Pancreas (tissue), 10 donors: ENCODE results near the gene RAET1L. TPM values are rescaled to one million over a fixed set of nuclear protein-coding genes. Genes with fewer than 3 reads are reported as not detected.
"Not testable (repeated sequence)": the region's sequence is repeated elsewhere in the genome, so short reads cannot be mapped to it uniquely, and the experiment has no call there.

Experiments
- ATAC-seq, 4 donors: fragments of 200-7000 bp; cut with Tn5 transposase; one replicate each; pipeline versions ENCODE4 v1.8.0 to v1.9.1; 2020; ENCODE audit warnings: mild to moderate bottlenecking in 4 of 4, moderate library complexity in 4 of 4
- DNase-seq, 6 donors: peaks; one replicate each; pipeline ENCODE4 v3.0.0-alpha.2; 2020
- FAIRE-seq: peaks from 2 replicates; lab custom pipeline; 2012; peaks lifted over from hg19 to GRCh38; lab: Jason Lieb, UNC
- H3K27ac ChIP-seq, 4 donors: fragments of 200-600 bp; sonication (generic); 1 replicate in 3 of 4; 2 replicates in 1 of 4; pipeline versions ENCODE4 v1.5.0 to v1.8.0; 2020
- H3K27me3 ChIP-seq, 4 donors: fragments of 200-600 bp; one replicate each; pipeline ENCODE4 v1.8.0; 2021
- H3K36me3 ChIP-seq, 3 donors: fragments of 200-600 bp; sonication (generic) in 1 of 3; one replicate each; pipeline versions ENCODE4 v1.5.0 to v1.8.0; 2020 to 2021
- H3K4me1 ChIP-seq, 3 donors: fragments of 200-600 bp; one replicate each; pipeline ENCODE4 v1.8.0; 2021
- H3K4me3 ChIP-seq, 4 donors: fragments of 200-600 bp; sonication (generic) in 2 of 4; one replicate each; pipeline versions ENCODE4 v1.5.0 to v1.8.0; 2020 to 2021
- H3K9me3 ChIP-seq, 4 donors: fragments of 200-600 bp; one replicate each; pipeline ENCODE4 v1.8.0; 2021
- CTCF ChIP-seq, 4 donors: fragments of 200-600 bp; sonication (generic) in 3 of 4; IDR thresholded peaks; one replicate each; pipeline versions ENCODE4 v1.5.0 to v1.8.0; 2021; ENCODE audit warnings: antibody characterized with exemption in 4 of 4
- WGBS, 2 donors: extraction: QIAGEN DNeasy Blood & Tissue Kit; methylation state at CpG; one replicate each; pipeline ENCODE4 v1.1.7; 2013; 5-methylcytosine and 5-hydroxymethylcytosine counted together
- intact Hi-C, 3 donors: fragments of 100-400 bp; cut with DNase I; formaldehyde crosslinking; loops; one replicate each; pipeline versions ENCODE4 v1.11.1 to v1.14.2; 2022
- polyA plus RNA-seq, 2 donors: library from polyadenylated mRNA; stranded (reverse); fragments of 200-250 nt; gene quantifications; one replicate each; pipeline ENCODE4 v1.2.3, GENCODE V29; 2013
- total RNA-seq, 6 donors: library from RNA; stranded (reverse); fragmentation: NEBNext Ultra II Directional in 4 of 6; extraction: Animal tissue kit (Norgen Biotek cat#: 25700) in 4 of 6; gene quantifications; one replicate each; pipeline versions ENCODE4 v1.2.1 to v1.2.4, GENCODE V29; 2021 to 2023
- donor health status: healthy with polysubstance abuse.
- donor health status: DM: no; HTN: no; CAD: no; lungs with moderate emphysema.
- donor health status: DM: no; HTN: no; CAD: no.
- donor health status: control.
- donor health status: control.
- donor health status: Bipolar disorder and iron deficiency.
- donor health status: DM: yes; HTN: yes; CAD: no.
- donor health status: DM: no; HTN: no; CAD: no.
- donor health status: DM: no; HTN: no; CAD: no.
- donor health status: DM: yes; HTN: yes; CAD: no.

Gene RAET1L
- total and polyA plus RNA-seq, 8 donors = 0.46 to 0.53 TPM; not detected in 6

DNA sequence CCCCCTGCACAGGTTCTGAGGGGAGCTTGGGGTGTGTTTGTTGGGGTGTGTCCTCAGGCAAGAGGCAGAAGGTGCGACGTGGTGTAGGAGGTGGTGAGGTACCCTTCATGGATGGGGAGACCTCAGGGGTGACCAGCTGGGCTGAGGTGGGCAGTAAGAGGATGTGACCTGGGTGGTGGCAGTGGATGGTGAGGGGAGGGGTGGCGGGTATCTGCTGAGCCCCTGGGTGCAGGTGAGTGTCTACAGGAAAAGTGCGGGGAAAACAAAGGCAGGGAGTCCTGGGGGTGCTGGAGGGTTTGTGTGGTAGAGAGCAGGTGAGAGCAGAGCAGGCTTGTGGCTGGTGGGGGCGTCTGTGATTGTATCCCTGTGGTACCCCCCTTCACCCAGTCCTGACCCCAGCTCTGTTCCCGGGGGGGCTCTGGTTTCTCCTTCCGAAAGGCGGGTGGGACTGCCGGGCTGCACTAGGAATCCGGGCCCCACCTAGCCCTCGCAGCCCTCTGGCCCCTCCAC, 631 bp downstream of the RAET1L start:
- WGBS, 2 donors = 45 to 50% methylated on average over 10 to 11 of the region's 11 CpGs
- intact Hi-C loops = no loop called here
- DNase-seq (no peak), ATAC-seq (no peak), FAIRE-seq (no peak)
- H3K27ac ChIP-seq = no peak overlapping the region
- no peaks in the 10 kb centered on the region for H3K9me3 ChIP-seq
- peaks cover 0 to 3% (median 0%) of the 10 kb centered on the region in 4 donors for H3K27me3 ChIP-seq
- no peaks in the 10 kb centered on the region for H3K36me3 ChIP-seq
- peak overlapping the region in 1 of 4 donors; percentile 6 for H3K4me3 ChIP-seq
- H3K4me1 ChIP-seq = no peaks in the 10 kb centered on the region
- TF ChIP-seq CTCF (IDR thresholded peaks at IDR 0.05) = no peak

- ATAC-seq, DNase-seq, intact Hi-C loops, H3K27me3 ChIP-seq, H3K4me1 ChIP-seq, H3K9me3 ChIP-seq, FAIRE-seq, H3K4me3 ChIP-seq, H3K36me3 ChIP-seq, H3K27ac ChIP-seq: not testable (repeated sequence)
- WGBS, 2 donors = 52 to 59% methylated on average over 2 of the region's 2 CpGs
These were observed 1.3 kb downstream of the RAET1L start for GRCh38 chr6:150024021-150024420.

- intact Hi-C loops, H3K4me3 ChIP-seq, H3K27ac ChIP-seq, H3K27me3 ChIP-seq, H3K36me3 ChIP-seq, ATAC-seq, DNase-seq, FAIRE-seq, H3K4me1 ChIP-seq, H3K9me3 ChIP-seq: not testable (repeated sequence)
- 78 to 100% methylated on average over 2 of the region's 6 CpGs for WGBS, 2 donors
These were observed 3.5 kb downstream of the RAET1L start for GRCh38 chr6:150021870-150022269.

DNA sequence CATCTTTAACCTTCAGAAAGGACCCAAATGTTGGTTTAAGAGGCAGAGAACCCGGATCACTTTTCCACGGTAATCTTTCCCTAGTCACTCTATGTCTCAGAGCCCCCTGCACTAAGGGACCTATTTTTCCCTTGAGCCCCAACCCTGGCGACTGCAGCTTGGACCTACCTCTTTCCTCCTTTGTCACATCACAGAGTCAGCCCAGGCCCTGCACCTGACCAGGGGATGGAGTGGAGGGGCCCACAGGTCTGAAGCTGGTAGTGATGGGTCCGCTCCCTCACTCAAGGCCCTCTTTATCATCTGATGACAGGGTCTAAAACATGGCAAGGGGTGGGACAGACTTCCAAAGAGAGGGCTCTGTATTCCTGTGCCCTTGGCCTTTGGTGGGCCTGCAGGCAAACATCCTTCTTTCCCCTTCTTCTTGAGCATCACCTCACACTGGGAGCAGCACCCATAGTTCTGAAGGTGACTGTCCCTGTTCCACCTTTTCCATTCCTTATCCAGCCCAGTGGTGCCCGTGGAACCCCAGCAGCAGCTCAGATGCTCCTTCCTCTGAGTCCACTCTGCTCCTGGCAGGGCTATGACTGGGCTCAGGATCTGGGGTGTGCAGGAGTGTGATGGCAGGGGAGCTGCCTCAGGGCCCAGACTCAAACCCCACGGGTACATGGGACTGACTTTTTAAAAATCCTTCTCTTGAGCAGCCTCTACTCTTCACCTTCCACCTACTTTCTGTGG, 6.3 kb downstream of the RAET1L start:
- no peak overlapping the region for H3K4me3 ChIP-seq
- no peaks in the 10 kb centered on the region for H3K4me1 ChIP-seq
- H3K27ac ChIP-seq = no peak overlapping the region
- peaks cover 0 to 13% (median 3%) of the 10 kb centered on the region in 4 donors for H3K27me3 ChIP-seq
- no peak for FAIRE-seq
- intact Hi-C loops = no loop called here
- WGBS, 2 donors = 37 to 49% methylated on average over 6 of the region's 6 CpGs
- no peak for DNase-seq
- H3K36me3 ChIP-seq = no peaks in the 10 kb centered on the region
- no peak for ATAC-seq
- no peak for TF ChIP-seq CTCF (IDR thresholded peaks at IDR 0.05)
- H3K9me3 ChIP-seq = no peaks in the 10 kb centered on the region

DNA sequence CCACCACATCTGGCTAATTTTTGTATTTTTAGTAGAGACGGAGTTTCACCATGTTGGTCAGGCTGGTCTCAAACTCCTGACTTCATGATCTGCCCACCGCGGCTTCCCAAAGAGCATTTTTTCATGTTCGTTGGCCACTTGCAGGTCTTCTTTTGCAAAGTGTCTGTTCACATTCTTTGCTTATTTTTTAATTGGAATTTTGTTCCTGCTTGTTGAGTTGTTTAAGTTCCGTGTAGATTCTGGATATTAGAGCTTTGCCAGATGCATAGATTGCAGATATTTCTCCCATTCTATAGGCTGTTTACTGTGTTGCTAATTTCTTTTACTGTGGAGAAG, 8.2 kb downstream of the RAET1L start:
- H3K4me3 ChIP-seq, ATAC-seq, H3K4me1 ChIP-seq, H3K9me3 ChIP-seq, H3K27ac ChIP-seq, FAIRE-seq, DNase-seq, H3K36me3 ChIP-seq: not testable (repeated sequence)
- TF ChIP-seq CTCF (IDR thresholded peaks at IDR 0.05) = peak in 1 of 4 donors; percentile 4
- intact Hi-C loops = loop anchor here in 1 of 3 donors (2.0 kb wide), 1 partner anchor 84 kb away; no protein-coding TSS in a partner anchor
- 2% methylated on average over 5 of the region's 5 CpGs for WGBS, 2 donors
- peaks cover 0 to 13% (median 3%) of the 10 kb centered on the region in 4 donors for H3K27me3 ChIP-seq
